ENCODE measurements around the gene ATP6V1G3. TPM values are rescaled to one million over a fixed set of nuclear protein-coding genes. Genes with fewer than 3 reads are reported as not detected.

ATP6V1G3 gene
- total and polyA plus RNA-seq, 2 of the 4 experiments (the other 2 are of a cell fraction): not detected

- Histone ChIP-seq H3K23ac (ENCODE audit: low read depth, low read length) (no peak overlapping the region), H4K5ac (ENCODE audit: low read depth, low read length) (no peak overlapping the region), H2BK120ac (ENCODE audit: low read depth, low read length) (no peak overlapping the region), H3K9me1 (ENCODE audit: insufficient read depth, low read length) (no peaks in the 10 kb centered on the region), H3K4me1 (ENCODE audit: control insufficient read depth, insufficient read depth, low read length) (no peaks in the 10 kb centered on the region), H2BK15ac (ENCODE audit: low read depth, low read length) (no peak overlapping the region), H2AK9ac (replicated peaks; ENCODE audit: low read depth, low read length, poor library complexity) (no peak overlapping the region), H2AK5ac (ENCODE audit: low read depth, low read length) (no peak overlapping the region), H3K4me3 (ENCODE audit: insufficient read depth, low read depth, low read length) (no peak overlapping the region), H3K18ac (ENCODE audit: low read depth, low read length) (no peak overlapping the region), H3K36me3 (ENCODE audit: control insufficient read depth, insufficient read depth, low read length) (no peaks in the 10 kb centered on the region), H4K20me1 (ENCODE audit: insufficient read depth, low read length) (no peaks in the 10 kb centered on the region), H2AFZ (replicated peaks; ENCODE audit: low read length, poor library complexity) (no peak overlapping the region), H4K91ac (ENCODE audit: insufficient read depth, low read depth, low read length) (no peak overlapping the region), H3K27me3 (ENCODE audit: control insufficient read depth, insufficient read depth, low read length) (no peaks in the 10 kb centered on the region), H4K8ac (ENCODE audit: low read depth in 2 of 2, low read length in 2 of 2) (no peak overlapping the region), H3K56ac (ENCODE audit: extremely low read depth, insufficient read depth, low read length) (no peak overlapping the region), H3K9me3 (ENCODE audit: control insufficient read depth, insufficient read depth, low read length) (no peaks in the 10 kb centered on the region; the same call in 1 of the 2 replicates), H3K79me1 (ENCODE audit: low read depth in 1 of 2, low read length in 2 of 2) (no peaks in the 10 kb centered on the region), H2BK5ac (ENCODE audit: low read depth, low read length, poor library complexity, severe bottlenecking) (no peak overlapping the region), H2BK20ac (ENCODE audit: low read depth, low read length) (no peak overlapping the region), H3K14ac (replicated peaks; ENCODE audit: low read depth, low read length) (no peak overlapping the region), H3K4ac (ENCODE audit: low read depth, low read length) (no peak overlapping the region), H3K4me2 (ENCODE audit: low read depth, low read length) (no peak overlapping the region), H3K27ac (ENCODE audit: insufficient read depth, low read length) (no peak overlapping the region), H3K9ac (ENCODE audit: low read depth, low read length) (no peak overlapping the region)
- no peak for DNase-seq
- POLR2A ChIA-PET (ENCODE audit: unreplicated experiment): no interaction called here
- dilution Hi-C loops (cut with HindIII; ENCODE audit: low sequenced_read_pairs, unreplicated experiment): no loop called here
- no peak for TF ChIP-seq CHD1 (IDR thresholded peaks at IDR 0.05; ENCODE audit: low read depth, low read length)
- no peak for TF ChIP-seq BHLHE40 (IDR thresholded peaks at IDR 0.05; ENCODE audit: low read depth, low read length)
- TF ChIP-seq NFE2L2 (IDR thresholded peaks at IDR 0.05; ENCODE audit: low read depth, low read length): no peak
- TF ChIP-seq SMC3 (IDR thresholded peaks at IDR 0.05; ENCODE audit: low read depth, low read length): no peak
- no peak for TF ChIP-seq RCOR1 (IDR thresholded peaks at IDR 0.05; ENCODE audit: insufficient replicate concordance, low read length)
- TF ChIP-seq ELK1 (IDR thresholded peaks at IDR 0.05; ENCODE audit: borderline replicate concordance, low read depth, low read length): no peak
- no peak for TF ChIP-seq RFX5 (IDR thresholded peaks at IDR 0.05; ENCODE audit: low read depth, low read length)
- TF ChIP-seq USF2 (IDR thresholded peaks at IDR 0.05; ENCODE audit: low read depth, low read length): no peak
- TF ChIP-seq CEBPB (IDR thresholded peaks at IDR 0.05; ENCODE audit: low read depth, low read length): no peak
- TF ChIP-seq POLR2A (IDR thresholded peaks at IDR 0.05; ENCODE audit: low read depth, low read length): no peak
- no peak for TF ChIP-seq MXI1 (IDR thresholded peaks at IDR 0.05; ENCODE audit: borderline replicate concordance, low read depth, low read length)
- TF ChIP-seq MAZ (IDR thresholded peaks at IDR 0.05; ENCODE audit: borderline replicate concordance, low read depth, low read length): no peak
- no peak for TF ChIP-seq MAFK (IDR thresholded peaks at IDR 0.05; ENCODE audit: low read depth, low read length)
- no peak for TF ChIP-seq CTCF (conservative IDR thresholded peaks at IDR 0.05; ENCODE audit: low read depth, low read length)
- TF ChIP-seq RAD21 (IDR thresholded peaks at IDR 0.05; ENCODE audit: low read length): no peak
- TF ChIP-seq FOS (IDR thresholded peaks at IDR 0.05; ENCODE audit: low read depth, low read length): no peak
- no peak for ATAC-seq (ENCODE audit: low read depth)
- intact Hi-C loops (cut with micrococcal nuclease): no loop called here
- BruUV-seq (replicated peaks): no TSS peak
- CTCF ChIA-PET: no interaction called here
- in situ Hi-C loops (cut with MboI; ENCODE audit: low sequenced_read_pairs): no loop called here
Observed at GRCh38 chr1:198588845-198589244, 48.4 kb upstream of the ATP6V1G3 start.

All from IMR-90 (cell line).